Effector memory CD4-positive, alpha-beta T cell (primary cell): ENCODE results near the gene RGS10.

ENCODE experiments used
- DNase-seq, 3 donors: peaks; one replicate each; pipeline ENCODE4 v3.0.0-alpha.2; 2020
- H3K27ac ChIP-seq: 2 replicates; pipeline ENCODE4 v1.7.0; 2013; ENCODE audit warnings: mild to moderate bottlenecking, low read length, moderate library complexity; ENCODE audit not compliant: insufficient read depth, poor library complexity, severe bottlenecking
- H3K27me3 ChIP-seq: replicated peaks from 2 replicates; pipeline ENCODE4 v1.7.0; 2013; ENCODE audit warnings: mild to moderate bottlenecking, low read length; ENCODE audit not compliant: insufficient read depth, control insufficient read depth, poor library complexity, severe bottlenecking
- H3K36me3 ChIP-seq: 2 replicates; pipeline ENCODE4 v1.7.0; 2013; ENCODE audit warnings: mild to moderate bottlenecking, low read length, moderate library complexity; ENCODE audit not compliant: control insufficient read depth, insufficient read depth
- H3K4me1 ChIP-seq: 2 replicates; pipeline ENCODE4 v1.7.0; 2013; ENCODE audit warnings: low read length, mild to moderate bottlenecking; ENCODE audit not compliant: control insufficient read depth, insufficient read depth, poor library complexity, severe bottlenecking
- H3K4me3 ChIP-seq: 2 replicates; pipeline ENCODE4 v1.7.0; 2013; ENCODE audit warnings: low read length, low read depth, mild to moderate bottlenecking; ENCODE audit not compliant: insufficient read depth, poor library complexity, severe bottlenecking
- H3K9me3 ChIP-seq: 2 replicates; pipeline ENCODE4 v1.7.0; 2013; ENCODE audit warnings: mild to moderate bottlenecking, low read length, moderate library complexity; ENCODE audit not compliant: control insufficient read depth

The RGS10 gene

DNA sequence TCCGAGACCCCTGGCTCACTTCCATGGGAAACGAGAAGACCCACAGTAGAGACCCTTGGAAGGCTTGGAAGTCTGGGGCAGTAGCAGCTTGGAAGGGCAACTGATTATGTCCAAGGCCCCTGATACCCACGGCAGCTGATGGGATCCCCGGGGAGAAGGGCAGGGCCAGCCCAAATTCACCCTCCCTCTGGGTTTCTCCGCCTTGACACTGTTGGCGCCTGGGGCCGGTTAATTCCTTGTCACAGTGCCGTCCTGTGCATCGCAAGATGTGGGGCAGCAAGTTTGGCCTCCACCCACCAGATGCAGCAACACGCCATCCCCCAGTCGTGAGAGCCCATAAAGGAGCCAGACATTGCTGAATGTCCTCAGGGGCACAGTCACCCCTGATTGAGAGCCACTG, 89.2 kb downstream of the RGS10 start:
- H3K4me1 ChIP-seq = no peaks in the 10 kb centered on the region
- no peak overlapping the region for H3K4me3 ChIP-seq
- H3K9me3 ChIP-seq = no peaks in the 10 kb centered on the region
- no peak for DNase-seq
- H3K36me3 ChIP-seq = peaks cover 15% of the 10 kb centered on the region
- no peak overlapping the region for H3K27ac ChIP-seq
- H3K27me3 ChIP-seq = no peaks in the 10 kb centered on the region

DNA sequence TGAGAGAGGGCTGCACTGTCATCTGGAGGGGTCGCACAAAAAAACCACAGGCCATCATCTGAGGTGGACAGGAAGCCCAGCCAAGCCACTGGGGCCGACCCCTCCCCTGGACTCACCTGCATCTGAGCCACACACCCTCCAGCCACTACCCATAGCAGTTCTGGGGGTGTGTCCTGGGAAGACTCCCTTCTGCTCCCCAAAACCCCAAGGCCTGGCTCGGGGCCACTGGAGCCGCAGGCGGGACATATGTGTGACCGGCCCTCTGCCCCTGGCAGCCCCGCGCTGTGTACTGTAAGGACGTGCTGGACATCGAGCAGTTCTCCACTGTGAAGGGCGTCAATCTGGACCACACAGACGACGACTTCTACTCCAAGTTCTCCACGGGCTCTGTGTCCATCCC, 90.1 kb downstream of the RGS10 start:
- no peak for DNase-seq
- no peaks in the 10 kb centered on the region for H3K4me1 ChIP-seq
- H3K9me3 ChIP-seq = no peaks in the 10 kb centered on the region
- H3K27ac ChIP-seq = no peak overlapping the region
- no peak overlapping the region for H3K4me3 ChIP-seq
- H3K27me3 ChIP-seq = no peaks in the 10 kb centered on the region
- H3K36me3 ChIP-seq = peaks cover 22% of the 10 kb centered on the region

DNA sequence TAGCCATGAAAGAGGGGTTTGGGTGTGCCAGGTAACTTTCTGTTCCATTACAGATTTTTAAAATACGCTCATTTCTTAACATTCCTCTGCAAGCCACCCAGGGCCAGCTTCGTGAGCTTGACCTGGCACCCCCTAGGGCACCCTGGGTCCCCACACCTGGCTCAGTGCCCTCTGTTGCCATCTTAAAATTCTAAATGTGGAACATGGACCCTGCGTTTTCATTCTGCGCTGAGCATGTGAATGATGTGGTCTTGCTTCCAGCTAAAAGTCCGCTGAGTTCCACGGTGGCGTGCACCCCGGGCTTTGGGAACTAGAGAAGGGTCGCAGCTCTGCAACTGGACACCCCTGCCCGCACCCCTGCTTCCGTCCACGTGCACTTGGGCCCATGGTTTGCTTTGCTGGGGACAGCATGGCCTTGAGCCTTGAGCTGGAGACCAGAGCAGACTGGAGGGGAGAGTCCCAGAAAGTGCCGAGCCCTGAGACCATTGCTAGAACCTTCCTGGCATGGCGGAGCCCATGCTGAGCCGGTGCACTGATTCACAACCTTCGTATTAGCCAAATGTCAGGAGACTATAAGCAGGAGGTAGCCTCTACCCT, 91.1 kb downstream of the RGS10 start:
- peaks cover 22% of the 10 kb centered on the region for H3K36me3 ChIP-seq
- H3K27me3 ChIP-seq = no peaks in the 10 kb centered on the region
- H3K4me3 ChIP-seq = no peak overlapping the region
- no peaks in the 10 kb centered on the region for H3K9me3 ChIP-seq
- H3K4me1 ChIP-seq = no peaks in the 10 kb centered on the region
- H3K27ac ChIP-seq = no peak overlapping the region
- DNase-seq = no peak

DNA sequence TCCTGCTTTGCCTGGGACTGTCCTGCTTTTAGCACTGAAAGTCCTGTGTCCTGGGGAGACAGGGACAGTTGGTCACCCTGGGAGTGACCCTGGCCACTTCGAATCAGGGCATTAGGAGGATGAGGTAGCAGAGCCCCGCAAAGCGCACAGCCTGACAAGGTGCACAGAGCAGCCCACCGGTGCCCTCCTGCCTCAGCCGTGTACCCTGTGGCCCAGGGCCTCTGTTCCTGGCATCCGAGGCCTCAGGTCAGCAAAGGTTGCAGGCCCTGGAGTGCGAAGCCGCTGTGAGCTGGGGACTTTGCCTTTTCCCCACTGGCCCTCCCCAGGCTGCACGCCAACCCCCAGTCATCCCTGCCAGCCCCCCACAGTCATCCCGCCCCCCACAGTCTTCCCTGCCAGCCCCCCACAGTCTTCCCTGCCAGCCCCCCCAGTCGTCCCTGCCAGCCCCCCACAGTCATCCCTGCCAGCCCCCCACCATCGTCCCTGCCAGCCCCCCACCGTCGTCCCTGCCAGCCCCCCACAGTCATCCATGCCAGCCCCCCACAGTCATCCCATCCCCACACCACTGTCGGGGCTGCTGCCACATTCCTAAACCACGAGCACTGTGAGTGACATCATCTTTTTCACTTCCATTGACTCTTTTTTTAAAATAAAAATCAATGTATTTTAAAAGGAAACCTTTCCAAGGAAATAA, 91.8 kb downstream of the RGS10 start:
- Histone ChIP-seq H3K4me3 (no peak overlapping the region), H3K4me1 (peaks cover under 1% of the 10 kb centered on the region), H3K36me3 (peaks cover 22% of the 10 kb centered on the region), H3K27me3 (no peaks in the 10 kb centered on the region), H3K27ac (no peak overlapping the region), H3K9me3 (no peaks in the 10 kb centered on the region)
- DNase-seq = no peak
